ENCODE data around the gene BBS9.
"Not testable (repeated sequence)": the region's sequence is repeated elsewhere in the genome, so short reads cannot be mapped to it uniquely, and the experiment has no call there.

BBS9 gene

GRCh38 chr7:33287738-33288137, 158.4 kb downstream of the BBS9 start:
- no peak for DNase-seq

GRCh38 chr7:33298848-33299247, 169.5 kb downstream of the BBS9 start:
- no peak for DNase-seq

- DNase-seq = no peak
Measured at GRCh38 chr7:33299425-33299824, 170.1 kb downstream of the BBS9 start.

GRCh38 chr7:33300131-33300530, 170.8 kb downstream of the BBS9 start:
- no peak for DNase-seq

GRCh38 chr7:33300742-33301141, 171.4 kb downstream of the BBS9 start:
- DNase-seq = no peak

- DNase-seq = not testable (repeated sequence)
Measured at GRCh38 chr7:33303978-33304557, 174.7 kb downstream of the BBS9 start.

- no peak for DNase-seq
Measured at GRCh38 chr7:33307205-33307604, 177.8 kb downstream of the BBS9 start.

- DNase-seq = no peak
Measured at GRCh38 chr7:33310546-33310945, 181.2 kb downstream of the BBS9 start.

- DNase-seq = no peak
Measured at GRCh38 chr7:33325754-33326484, 196.6 kb downstream of the BBS9 start.

- no peak for DNase-seq
Measured at GRCh38 chr7:33326485-33326848, 197.1 kb downstream of the BBS9 start.

- DNase-seq = no peak
Measured at GRCh38 chr7:33327427-33327826, 198.1 kb downstream of the BBS9 start.

- peak; percentile 14 for DNase-seq
Measured at GRCh38 chr7:33334349-33334748, 205.0 kb downstream of the BBS9 start.

- DNase-seq = no peak
Measured at GRCh38 chr7:33336820-33337219, 207.5 kb downstream of the BBS9 start.

- no peak for DNase-seq
Measured at GRCh38 chr7:33339074-33339790, 209.9 kb downstream of the BBS9 start.

- no peak for DNase-seq
Measured at GRCh38 chr7:33346055-33346454, 216.7 kb downstream of the BBS9 start.

- DNase-seq = no peak
Measured at GRCh38 chr7:33350577-33350976, 221.2 kb downstream of the BBS9 start.

- no peak for DNase-seq
Measured at GRCh38 chr7:33351709-33352108, 222.3 kb downstream of the BBS9 start.

GRCh38 chr7:33354201-33354600, 224.8 kb downstream of the BBS9 start:
- no peak for DNase-seq

GRCh38 chr7:33355386-33355785, 226.0 kb downstream of the BBS9 start:
- no peak for DNase-seq

- DNase-seq = no peak
Measured at GRCh38 chr7:33356336-33356735, 227.0 kb downstream of the BBS9 start.

- DNase-seq = no peak
Measured at GRCh38 chr7:33357846-33358245, 228.5 kb downstream of the BBS9 start.

GRCh38 chr7:33369888-33370287, 240.5 kb downstream of the BBS9 start:
- no peak for DNase-seq

GRCh38 chr7:33373195-33373594, 243.8 kb downstream of the BBS9 start:
- no peak for DNase-seq

GRCh38 chr7:33379891-33380525, 250.6 kb downstream of the BBS9 start:
- no peak for DNase-seq

Measured in NCI-H2029 treated with DMSO at 0.1 percent for 48 hours (cell line).